GM18499 (cell line): ENCODE measurements around the gene XG.
"Not testable (repeated sequence)": the region's sequence is repeated elsewhere in the genome, so short reads cannot be mapped to it uniquely, and the experiment has no call there.

Source experiments
- ATAC-seq: cut with Tn5 transposase; IDR thresholded peaks from one replicate; pipeline ENCODE4 v1.9.1; 2021; ENCODE audit warnings: moderate number of reproducible peaks; ENCODE audit not compliant: insufficient read depth, unreplicated experiment

Gene XG, protein sequence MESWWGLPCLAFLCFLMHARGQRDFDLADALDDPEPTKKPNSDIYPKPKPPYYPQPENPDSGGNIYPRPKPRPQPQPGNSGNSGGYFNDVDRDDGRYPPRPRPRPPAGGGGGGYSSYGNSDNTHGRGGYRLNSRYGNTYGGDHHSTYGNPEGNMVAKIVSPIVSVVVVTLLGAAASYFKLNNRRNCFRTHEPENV

DNA sequence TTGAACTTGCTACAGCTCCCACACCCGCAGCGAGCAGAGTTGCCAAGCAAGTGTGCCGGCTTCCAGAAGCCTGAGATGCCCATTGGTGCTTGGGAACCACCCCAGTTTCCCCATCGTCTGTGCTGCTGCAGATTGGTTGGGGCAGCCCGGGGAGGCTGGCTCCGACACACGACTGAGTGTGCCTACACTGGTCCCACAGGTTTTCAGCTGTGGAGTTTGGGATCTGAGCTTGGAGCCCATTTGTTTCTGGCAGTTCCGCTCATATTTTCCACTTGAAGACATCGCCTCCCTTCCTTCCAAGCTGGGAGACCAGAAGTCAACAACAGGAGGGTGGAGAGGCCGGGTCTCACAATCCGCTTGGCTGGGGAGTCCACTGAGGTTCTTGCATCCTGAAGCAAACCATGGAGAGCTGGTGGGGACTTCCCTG lies at the start of gene XG:
Gene XG (plus strand): TSS at position 167 of the 427 bp plus-strand sequence. CDS start 235 bp downstream, at position 402.
- not testable (repeated sequence) for ATAC-seq

DNA sequence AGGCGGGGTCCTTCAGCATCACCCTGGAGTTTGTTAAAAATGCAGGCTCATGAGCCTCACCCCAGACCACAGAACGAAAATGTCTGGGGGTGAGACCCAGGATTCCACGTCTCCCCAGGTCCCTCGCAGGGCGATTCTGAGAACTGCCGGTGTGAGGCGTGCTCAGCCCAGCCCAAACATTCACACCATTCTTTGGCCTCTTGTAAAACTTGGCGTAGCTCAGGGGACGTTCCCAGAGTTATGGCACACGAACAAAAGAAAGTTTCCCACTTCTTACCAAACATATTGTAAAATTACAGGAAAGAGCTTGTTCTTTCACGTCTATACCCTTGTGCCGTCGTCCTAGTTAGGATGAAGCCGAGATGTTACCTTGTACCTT lies 47.9 kb upstream of the XG start:
- no peak for ATAC-seq

DNA sequence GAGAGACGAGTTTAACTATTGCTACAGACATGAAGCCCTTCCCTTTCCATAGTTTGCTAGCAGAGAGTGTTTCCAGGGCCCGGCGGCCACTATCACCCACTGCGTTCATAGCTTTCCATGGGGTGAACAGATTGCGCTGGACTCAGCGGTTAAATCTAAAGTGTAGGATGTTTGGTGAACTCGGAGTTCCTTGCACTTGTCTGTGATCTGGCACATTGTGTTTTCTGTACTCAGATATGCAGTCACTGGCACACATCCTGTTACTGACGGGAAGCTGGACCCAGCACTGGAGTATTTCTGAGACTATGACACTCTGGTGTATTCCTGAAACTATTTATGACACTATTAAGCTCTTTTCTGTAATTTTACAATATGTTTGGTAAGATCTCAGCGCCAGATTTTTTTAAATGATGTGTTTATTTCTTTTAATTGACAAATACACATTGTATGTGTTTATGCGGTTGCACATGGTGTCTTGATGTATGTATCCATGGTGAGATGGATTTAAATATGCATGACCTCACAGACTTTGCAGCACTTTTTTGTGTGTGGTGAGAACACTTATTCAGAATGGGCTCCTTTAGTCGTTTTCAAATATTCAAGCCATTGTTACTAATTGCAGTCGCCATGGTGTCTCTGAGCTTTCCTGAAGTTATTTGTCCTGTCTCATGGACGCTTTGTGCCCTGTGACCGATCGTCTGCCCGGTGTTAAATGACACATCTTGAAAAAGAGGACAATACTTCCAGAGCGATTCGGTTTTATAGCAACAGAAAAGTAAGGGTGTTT lies 46.6 kb upstream of the XG start:
- no peak for ATAC-seq

DNA sequence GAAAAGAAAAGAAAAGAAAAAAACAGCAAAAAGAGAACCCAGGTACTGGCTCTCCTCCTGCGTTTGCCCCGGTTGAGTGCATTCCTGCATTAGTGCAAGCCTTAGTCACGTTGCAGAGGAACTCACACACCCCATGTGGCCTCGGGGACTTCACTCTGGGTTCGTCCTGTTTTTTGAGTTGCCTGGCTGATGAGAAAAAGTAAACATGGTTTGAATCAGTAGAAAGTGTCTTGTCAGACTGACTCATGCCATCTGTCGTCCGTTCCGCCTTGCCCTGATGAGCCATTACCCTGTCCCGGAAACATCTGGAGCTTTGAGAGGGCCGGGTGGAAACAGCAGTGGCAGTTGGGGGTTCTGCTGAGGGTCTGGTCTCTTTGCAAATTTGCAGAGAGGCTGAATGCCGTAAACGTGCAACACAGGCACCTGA lies 44.5 kb upstream of the XG start:
- peak; percentile 90 for ATAC-seq

DNA sequence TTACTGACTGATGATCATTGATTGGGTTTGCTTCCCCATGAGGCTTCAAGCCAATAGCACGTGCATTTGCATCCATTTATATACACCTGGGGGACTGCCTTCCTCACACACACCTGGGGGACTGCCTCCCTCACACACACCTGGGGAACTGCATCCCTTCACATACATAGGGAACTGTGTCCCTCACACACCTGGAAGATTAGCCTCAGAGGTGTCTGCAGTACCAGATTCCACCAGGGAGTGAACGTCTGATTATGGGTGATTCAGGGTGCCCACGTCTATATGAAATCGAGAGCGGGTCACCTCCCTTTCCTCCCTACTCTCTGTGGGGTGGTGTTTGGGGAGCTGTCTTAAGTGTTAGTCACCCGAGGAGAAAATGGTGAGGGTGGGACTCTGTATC lies 43.8 kb upstream of the XG start:
- ATAC-seq = no peak

DNA sequence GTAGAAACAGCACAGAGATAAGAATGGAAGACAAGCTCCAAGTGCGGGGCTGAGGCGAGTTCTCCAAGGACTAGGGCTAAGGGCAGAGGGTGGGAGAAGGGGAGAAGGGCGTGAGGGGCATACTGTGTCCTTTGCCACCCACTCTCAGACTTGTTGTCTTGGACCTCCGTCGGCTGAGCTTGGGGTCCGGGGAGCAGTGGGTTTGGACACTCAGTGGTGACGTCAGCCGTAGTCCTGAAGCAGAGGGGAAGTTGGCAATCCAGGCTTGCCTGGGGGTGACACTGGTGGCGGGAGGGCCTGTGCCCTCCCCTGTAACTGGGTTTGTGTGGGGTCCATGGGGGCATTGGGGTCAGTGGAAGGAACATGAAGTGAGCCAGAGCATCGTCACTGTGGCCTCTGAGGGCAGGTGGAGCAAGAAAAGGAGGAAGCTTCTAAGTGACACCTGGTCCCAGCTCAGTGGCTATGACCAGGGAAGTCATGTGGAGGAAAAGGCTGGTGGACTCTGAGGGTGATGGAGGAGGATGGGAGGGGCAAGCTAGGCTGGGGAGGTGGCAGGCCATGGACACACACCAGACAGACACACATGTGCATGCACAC lies 43.1 kb upstream of the XG start:
- ATAC-seq = no peak

DNA sequence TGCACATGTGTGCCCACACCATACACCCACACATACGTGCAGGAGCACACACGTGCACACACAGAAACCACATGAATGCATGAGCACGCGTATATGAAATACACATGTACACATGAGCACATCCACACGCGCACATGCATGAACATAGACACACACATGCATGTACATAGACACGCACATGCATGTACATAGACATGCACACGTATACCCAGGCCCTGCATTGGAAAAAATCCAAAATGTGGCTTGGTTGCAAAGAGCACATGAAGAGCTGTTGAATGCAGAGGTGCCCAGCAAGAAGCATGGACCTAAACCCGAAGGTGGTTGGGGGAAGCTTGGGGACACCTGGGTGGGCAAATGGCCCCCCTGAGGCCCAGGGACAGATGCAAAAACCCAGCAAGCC lies 42.3 kb upstream of the XG start:
- ATAC-seq = no peak

DNA sequence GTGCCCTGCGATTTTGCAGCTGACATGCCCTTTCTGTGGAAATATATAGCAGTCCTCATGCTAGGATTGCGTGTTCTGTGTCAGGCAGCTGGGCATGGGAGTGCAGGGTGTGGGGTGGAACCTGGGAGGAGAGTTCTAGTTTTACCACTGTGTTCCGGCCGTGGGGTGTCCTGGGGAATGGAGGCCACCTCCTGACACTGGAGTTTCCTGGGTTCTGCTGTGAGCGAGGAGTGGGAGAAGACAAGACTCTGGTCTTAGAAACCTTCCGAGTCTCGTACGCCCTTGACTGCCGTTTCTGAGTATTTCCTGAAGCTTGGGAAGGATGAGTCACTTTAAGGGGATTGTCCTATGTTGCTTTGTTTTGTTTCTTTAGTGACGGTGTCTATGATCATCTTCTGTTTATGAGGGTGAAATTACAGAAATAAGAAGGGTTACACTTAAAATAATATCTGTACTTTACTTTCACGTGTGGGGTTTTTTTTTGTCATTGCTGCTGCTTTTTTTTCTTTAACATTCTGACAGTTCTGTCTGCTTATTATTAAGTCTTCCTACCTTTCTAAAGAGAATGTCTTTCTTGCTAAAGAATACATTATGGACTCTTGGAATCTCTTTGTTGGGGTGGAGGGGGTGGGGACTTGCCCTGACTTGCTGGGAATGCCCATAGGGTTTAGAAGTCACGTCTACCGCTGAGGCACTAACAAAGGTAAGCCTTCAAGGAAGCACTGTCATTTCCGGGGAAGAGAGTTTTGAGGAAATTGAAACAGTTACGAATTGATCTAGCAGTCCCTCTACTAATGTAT lies 41.6 kb upstream of the XG start:
- no peak for ATAC-seq

DNA sequence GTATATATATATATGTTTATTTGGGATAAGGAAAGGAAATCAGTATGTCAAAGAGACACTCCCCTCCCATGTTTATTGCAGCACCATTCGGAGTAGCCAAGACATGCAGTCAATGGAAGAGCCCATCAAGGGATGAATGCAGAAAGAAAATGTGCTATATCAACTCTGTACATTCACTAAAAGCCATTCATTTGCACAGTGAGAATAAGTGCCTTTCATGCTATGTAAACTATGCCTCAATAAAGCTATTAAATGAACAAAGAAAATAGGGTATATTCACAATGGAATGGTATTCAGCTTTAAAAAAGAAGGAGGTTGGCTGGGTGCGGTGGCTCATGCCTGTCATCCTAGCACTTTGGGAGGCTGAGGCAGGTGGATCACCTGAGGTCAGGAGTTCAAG lies 40.4 kb upstream of the XG start:
- no peak for ATAC-seq

DNA sequence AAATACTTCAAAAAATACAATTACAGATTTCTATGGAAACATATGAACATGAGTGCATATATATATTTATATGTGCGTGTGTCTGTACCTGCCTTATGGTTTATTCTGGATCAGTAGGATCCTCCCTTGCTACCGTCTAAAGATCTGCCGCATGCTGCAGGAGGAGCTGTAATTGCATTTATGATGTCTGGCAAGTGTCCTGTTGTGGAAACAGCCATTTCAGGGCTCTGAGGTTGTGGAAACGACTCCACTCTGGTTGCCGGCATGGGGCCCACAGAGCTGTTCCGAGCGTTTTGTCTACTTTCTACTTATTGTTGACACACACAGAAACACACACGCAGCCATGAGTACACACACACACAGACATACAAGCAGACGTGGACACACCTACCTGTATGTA lies 39.4 kb upstream of the XG start:
- ATAC-seq = no peak

DNA sequence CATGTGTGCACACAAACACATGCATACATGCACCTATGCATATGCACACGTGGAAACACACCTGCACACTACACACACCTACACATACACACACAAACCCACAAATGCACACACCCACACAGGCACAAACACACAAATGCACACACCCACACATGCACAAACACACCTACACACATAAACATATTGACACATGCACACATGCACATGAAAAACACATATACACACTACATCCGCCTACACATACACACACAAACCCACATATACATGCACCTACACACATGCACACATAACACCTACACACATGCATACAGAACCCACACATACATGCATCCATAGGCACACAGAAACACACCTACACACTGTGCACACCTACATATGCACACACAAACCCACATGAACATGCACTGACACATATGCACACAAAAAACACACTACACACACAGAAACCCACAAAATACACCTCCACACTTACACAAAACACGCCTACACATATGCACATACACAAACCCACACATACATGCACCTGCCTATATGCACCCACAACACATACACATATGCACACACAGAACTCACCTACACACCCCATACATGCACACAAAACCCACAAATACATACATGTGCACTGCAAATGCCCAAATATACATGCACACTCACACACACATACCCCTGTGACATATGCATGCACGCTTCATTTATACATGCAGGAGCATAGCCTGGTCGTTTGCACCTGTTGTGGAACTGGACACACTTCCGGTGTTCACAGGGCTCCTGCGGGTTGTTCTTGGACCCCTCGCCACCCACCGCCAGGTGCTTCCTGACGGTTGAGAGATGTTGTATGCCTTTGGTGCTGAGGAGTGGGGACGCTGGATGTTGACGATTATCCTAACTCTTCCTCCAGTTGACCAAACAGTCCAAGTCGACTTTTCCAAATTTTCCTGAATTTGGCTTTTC lies 38.7 kb upstream of the XG start:
- ATAC-seq = no peak

DNA sequence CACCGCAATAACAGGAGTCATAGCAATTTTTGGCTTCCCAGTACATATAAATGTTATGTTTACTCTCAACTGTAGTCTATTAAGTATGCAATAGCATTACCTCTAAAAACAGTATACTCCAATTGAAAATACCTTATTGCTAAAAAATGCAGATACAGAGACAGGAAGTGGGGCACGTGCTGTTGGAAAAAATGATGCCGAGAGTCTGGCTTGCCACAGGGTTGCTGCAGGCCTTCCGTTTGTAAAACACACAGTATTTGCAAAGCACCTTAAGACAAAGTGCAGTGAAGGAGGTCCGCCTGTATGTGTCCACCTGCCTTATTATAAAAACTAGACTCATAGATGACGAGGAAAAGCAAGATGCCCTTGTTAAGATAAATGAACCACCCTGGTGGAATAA lies 37.3 kb upstream of the XG start:
- ATAC-seq = no peak

DNA sequence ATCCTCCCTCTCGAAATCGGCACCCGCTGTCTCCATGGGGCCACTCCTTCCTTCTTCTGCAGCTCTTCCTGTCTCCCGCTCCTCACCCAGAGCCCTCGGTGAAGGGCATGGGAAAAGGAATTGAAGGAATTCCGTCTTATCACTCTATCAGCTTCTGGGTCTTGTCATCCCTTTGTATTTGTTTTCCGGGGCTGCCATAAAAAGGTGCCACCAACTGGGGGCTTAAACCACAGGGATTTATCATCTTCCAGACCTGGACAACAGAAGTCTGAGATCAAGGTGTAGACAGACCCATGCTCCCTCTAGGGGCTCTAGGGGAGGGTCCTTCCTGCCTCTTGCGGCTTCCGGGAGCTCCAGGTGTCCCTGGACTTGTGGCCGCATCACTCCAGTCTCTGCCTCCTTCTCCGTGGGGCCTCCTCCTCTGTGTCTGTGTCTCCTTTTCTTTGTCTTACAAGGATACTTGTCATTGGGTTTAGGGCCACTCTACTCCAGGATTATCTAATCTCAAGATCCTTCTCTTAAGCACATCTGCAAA lies 36.7 kb upstream of the XG start:
- no peak for ATAC-seq

DNA sequence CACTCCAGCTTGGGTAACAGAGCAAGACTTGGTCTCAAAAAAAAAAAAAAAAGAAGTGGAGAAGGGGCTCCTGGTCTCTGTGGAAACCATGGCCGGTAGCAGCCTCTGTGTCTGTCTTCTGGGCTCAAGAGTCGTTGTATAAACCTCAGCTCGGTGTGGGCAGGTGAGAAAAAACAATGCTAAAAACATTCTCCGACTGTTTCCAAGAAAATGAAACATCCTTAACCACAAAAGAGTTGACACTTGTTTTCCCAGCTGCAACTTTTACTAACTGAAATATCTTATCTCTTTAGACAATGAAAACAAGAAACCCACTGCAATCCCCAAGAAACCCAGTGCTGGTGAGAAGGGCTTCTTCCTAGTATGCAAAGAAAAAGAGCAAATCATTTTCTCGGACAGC lies 34.5 kb upstream of the XG start:
- ATAC-seq = no peak

DNA sequence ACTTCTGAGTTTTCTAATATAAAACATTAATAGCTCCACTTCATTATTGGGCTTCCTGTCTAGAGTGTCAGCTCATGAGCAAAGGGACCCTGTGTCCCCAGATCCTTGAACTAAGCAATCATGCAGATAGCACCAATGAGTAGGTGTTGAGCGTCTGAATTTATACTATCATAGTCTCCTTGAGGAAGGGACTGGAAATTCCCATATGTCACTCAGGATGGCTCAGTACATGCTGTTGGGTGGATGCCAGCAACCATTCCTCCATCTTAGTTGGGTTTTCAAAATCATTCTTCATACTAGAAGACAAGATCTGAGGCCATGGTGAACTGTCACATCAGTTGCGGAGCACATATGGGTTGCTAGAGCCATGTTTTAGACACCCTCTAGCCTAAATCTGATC lies 33.0 kb upstream of the XG start:
- ATAC-seq = no peak

DNA sequence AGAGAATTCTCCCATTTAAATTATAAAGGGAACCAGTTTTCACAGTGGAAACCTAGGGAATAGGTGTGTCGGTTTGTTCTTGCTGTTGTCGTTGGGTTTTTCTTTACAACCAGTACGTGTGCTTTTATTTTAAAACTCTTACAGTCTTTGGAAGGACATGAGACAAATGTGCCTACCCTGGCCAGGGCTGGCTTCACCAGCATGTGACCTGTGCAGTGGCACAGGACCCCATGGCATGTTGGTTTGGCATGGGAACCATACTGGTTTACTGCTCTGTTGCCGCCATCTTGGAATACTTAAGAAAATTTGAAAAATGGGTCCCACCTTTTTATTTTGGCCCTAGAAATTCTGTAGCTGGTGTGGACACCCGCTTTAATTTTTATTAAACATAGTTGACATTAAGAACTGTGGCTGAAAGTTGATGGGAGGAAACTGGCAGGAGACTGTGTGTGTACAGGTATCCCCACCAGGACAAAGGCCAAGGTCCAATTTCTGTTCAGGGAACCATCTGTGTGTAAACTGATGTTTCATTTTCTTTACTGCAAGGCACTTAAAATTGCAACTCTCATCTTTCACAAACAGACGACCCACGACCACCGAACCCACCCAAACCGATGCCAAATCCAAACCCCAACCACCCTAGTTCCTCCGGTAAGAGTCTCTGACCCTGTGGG lies 31.9 kb upstream of the XG start:
- no peak for ATAC-seq

DNA sequence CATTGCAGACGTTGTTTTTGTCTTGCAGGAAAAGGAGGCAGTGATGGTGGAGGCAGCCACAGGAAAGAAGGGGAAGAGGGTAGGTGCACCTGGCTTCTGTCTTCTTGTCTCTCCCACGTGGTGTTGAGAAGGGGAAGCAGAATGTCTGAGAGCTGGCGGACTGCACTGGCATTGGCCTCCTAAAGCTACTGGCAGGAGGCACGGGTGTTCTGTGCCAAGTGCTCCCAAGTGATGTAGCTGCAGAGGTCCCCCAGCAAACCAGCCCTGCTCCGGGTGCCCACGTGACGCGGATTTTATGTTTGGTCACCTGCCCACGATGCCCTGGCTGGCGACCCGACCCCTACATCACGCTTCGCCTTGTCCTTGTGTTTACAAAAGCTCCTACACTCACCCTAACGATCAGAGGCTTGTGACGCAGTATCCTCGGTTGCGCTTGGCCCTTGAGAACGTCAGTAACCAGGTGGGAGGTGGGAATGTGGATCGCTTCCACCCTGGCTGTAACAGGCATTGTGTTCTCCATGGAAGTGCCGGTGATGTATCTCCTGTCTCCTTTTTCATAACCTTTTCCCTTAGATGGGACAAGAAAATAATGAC lies 28.5 kb upstream of the XG start:
- no peak for ATAC-seq

DNA sequence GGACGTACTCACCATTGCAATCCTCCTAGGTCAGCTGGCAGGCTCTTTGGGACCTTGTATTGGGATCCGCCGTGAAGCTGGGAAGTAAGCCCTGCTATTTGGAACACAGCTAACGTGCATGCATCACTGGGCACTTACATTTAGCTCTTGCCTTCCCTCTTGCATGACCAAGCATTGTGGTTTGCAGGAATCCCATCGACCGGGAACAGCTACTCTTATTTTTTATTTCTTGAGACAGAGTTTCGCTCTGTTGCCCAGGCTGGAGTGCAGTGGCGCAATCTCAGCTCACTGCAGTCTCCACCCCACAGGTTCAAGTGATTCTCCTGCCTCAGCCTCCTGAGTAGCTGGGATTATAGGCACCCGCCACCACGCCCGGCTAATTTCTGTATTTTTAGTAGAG lies 24.6 kb upstream of the XG start:
- ATAC-seq = not testable (repeated sequence)

DNA sequence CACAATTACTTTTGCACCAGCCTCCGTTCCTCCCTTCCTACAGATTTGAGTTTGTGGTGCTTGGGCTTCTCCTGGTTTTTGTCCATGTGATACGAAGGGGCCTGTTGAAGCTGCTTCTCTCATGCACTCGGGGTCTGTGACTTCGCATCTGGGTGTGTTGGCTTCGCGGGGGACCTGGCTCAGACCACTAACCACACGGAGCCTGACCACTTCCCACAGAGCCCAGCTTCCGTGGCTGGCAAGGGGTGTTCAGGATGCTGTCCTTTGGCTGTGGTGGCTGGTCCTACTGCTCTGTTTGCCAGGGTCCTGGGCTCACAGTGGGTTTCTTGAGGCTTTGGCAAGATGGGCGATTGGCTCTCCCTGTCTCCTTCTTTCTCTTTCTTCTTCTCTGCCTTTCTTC lies 19.8 kb upstream of the XG start:
- no peak for ATAC-seq
